Thoracic aorta (tissue), 2 donors: ENCODE measurements around the gene LENG1. TPM values are rescaled to one million over a fixed set of nuclear protein-coding genes. Genes with fewer than 3 reads are reported as not detected.

ENCODE experiments used
- ATAC-seq: fragments of 150-250 bp; one replicate; pipeline ENCODE4 v1.8.0; 2017; ENCODE audit warnings: low read depth; ENCODE audit not compliant: insufficient number of reproducible peaks, low FRiP score
- DNase-seq: peaks from one replicate; pipeline ENCODE4 v3.0.0-alpha.2; 2020; ENCODE audit warnings: low spot score
- H3K27ac ChIP-seq, 2 donors: fragments of 200-600 bp; sonication (generic); 1 replicate in 1 of 2; 2 replicates in 1 of 2; pipeline ENCODE4 v1.5.1; 2016; ENCODE audit warnings: mild to moderate bottlenecking in 2 of 2, moderate library complexity in 2 of 2
- H3K27me3 ChIP-seq: fragments of 200-600 bp; sonication (generic); replicated peaks from 2 replicates; pipeline ENCODE4 v1.6.0; 2016; ENCODE audit warnings: mild to moderate bottlenecking; ENCODE audit not compliant: insufficient read depth
- H3K36me3 ChIP-seq: fragments of 200-600 bp; sonication (generic); one replicate; pipeline ENCODE4 v1.5.1; 2016
- H3K4me1 ChIP-seq, 2 donors: fragments of 200-600 bp; sonication (generic); 1 replicate in 1 of 2; 2 replicates in 1 of 2; pipeline versions ENCODE4 v1.5.1 to v1.6.0; 2016; ENCODE audit warnings: low read depth in 2 of 2, mild to moderate bottlenecking in 1 of 2; ENCODE audit not compliant: control insufficient read depth in 1 of 2
- H3K4me3 ChIP-seq: fragments of 200-600 bp; sonication (generic); 2 replicates; pipeline ENCODE4 v1.5.1; 2016; ENCODE audit warnings: mild to moderate bottlenecking
- H3K9me3 ChIP-seq: fragments of 200-600 bp; sonication (generic); 2 replicates; pipeline ENCODE4 v1.5.1; 2016
- CTCF ChIP-seq: fragments of 200-600 bp; sonication (generic); IDR thresholded peaks from one replicate; pipeline ENCODE4 v1.5.1; 2019; ENCODE audit warnings: antibody characterized with exemption
- total RNA-seq, 2 donors: library from RNA; depleted of rRNA; stranded (reverse); fragments of >200 nt; gene quantifications; one replicate each; pipeline versions ENCODE4 v1.1.0 to v1.2.3, GENCODE V29; 2016

LENG1 gene
- total RNA-seq, 2 donors from 2014 or later = 7.6 to 8.0 TPM

- TF ChIP-seq CTCF = no peak
- Histone ChIP-seq H3K4me3 (peak overlapping the region; percentile 85), H3K4me1 (peaks cover 14 to 28% of the 10 kb centered on the region in 2 donors), H3K27ac (peak overlapping the region; percentile 99), H3K9me3 (no peaks in the 10 kb centered on the region), H3K36me3 (peaks cover 9% of the 10 kb centered on the region), H3K27me3 (no peaks in the 10 kb centered on the region)
- ATAC-seq = no peak
- no peak for DNase-seq
Measured at GRCh38 chr19:54191811-54192453, 32.4 kb upstream of the LENG1 start.

GRCh38 chr19:54191011-54191810 is 31.7 kb upstream of the LENG1 start, which contains the start of gene TSEN34:
Gene TSEN34 (plus strand): TSS chr19:54191308. CDS start chr19:54191365, 57 bp downstream.
- Histone ChIP-seq H3K4me3 (peak within 1 kb of the TSS; percentile 85), H3K4me1 (peaks cover 14 to 28% of the 10 kb centered on the region in 2 donors), H3K9me3 (no peaks in the 10 kb centered on the region), H3K27me3 (no peaks in the 10 kb centered on the region), H3K27ac (peak within 1 kb of the TSS; percentile 99), H3K36me3 (peaks cover 9% of the 10 kb centered on the region)
- peak; percentile 18 for ATAC-seq
- TF ChIP-seq CTCF = no peak
- DNase-seq = no peak

GRCh38 chr19:54190503-54191010 is 31.0 kb upstream of the LENG1 start:
- H3K27me3 ChIP-seq = no peaks in the 10 kb centered on the region
- peaks cover 9% of the 10 kb centered on the region for H3K36me3 ChIP-seq
- no peaks in the 10 kb centered on the region for H3K9me3 ChIP-seq
- H3K27ac ChIP-seq = peak overlapping the region; percentile 99
- ATAC-seq (peak; percentile 73), DNase-seq (peak; percentile 99)
- peak overlapping the region; percentile 85 for H3K4me3 ChIP-seq
- H3K4me1 ChIP-seq = peaks cover 14 to 28% of the 10 kb centered on the region in 2 donors
- TF ChIP-seq CTCF = no peak

GRCh38 chr19:54189735-54190502 is 30.4 kb upstream of the LENG1 start:
- no peak for TF ChIP-seq CTCF
- DNase-seq (peak; percentile 100), ATAC-seq (peak; percentile 82)
- Histone ChIP-seq H3K36me3 (peaks cover 9% of the 10 kb centered on the region), H3K27ac (peak overlapping the region; percentile 99), H3K4me3 (peak overlapping the region; percentile 85), H3K4me1 (peaks cover 14 to 28% of the 10 kb centered on the region in 2 donors), H3K27me3 (no peaks in the 10 kb centered on the region), H3K9me3 (no peaks in the 10 kb centered on the region)
